Stomach (tissue), 9 donors: ENCODE data around the gene TGM4. TPM values are rescaled to one million over a fixed set of nuclear protein-coding genes. Genes with fewer than 3 reads are reported as not detected.
A peak's percentile ranks its signal among the peaks of the same experiment; 100 is the strongest.

Experiments used
- DNase-seq, 2 donors: peaks; one replicate each; pipeline versions ENCODE4 v3.0.0 to v3.0.0-alpha.2; 2013 to 2019
- H3K27ac ChIP-seq, 5 donors: fragments of 200-600 bp in 4 of 5; sonication (generic) in 4 of 5; one replicate each; pipeline ENCODE4 v1.5.1; 2013 to 2019; ENCODE audit warnings: mild to moderate bottlenecking in 1 of 5, moderate library complexity in 1 of 5
- H3K27me3 ChIP-seq, 3 donors: fragments of 200-600 bp; sonication (generic); one replicate each; pipeline ENCODE4 v1.5.1; 2017 to 2019; ENCODE audit warnings: mixed run types in 1 of 3
- H3K36me3 ChIP-seq, 4 donors: fragments of 200-600 bp; sonication (generic); 1 replicate in 3 of 4; 2 replicates in 1 of 4; pipeline ENCODE4 v1.5.1; 2016 to 2019
- H3K4me1 ChIP-seq, 4 donors: fragments of 200-600 bp; sonication (generic); one replicate each; pipeline ENCODE4 v1.5.1; 2016 to 2019
- H3K4me3 ChIP-seq, 4 donors: fragments of 200-600 bp; sonication (generic) in 3 of 4; one replicate each; pipeline ENCODE4 v1.5.1; 2016 to 2019; ENCODE audit warnings: mild to moderate bottlenecking in 1 of 4
- H3K9me3 ChIP-seq, 4 donors: fragments of 200-600 bp; sonication (generic); one replicate each; pipeline ENCODE4 v1.5.1; 2016 to 2019
- CTCF ChIP-seq, 7 experiments: fragments of 450-650 bp in 4 of 7; fragments of 200-600 bp in 3 of 7; sonication (generic) in 3 of 7; IDR thresholded peaks; one replicate each; pipeline ENCODE4 v1.5.1; 2016 to 2019; ENCODE audit warnings: antibody characterized with exemption in 7 of 7, control low read depth in 2 of 7, mild to moderate bottlenecking in 1 of 7
- EP300 ChIP-seq: sonication (generic); formaldehyde crosslinking; IDR thresholded peaks from one replicate; pipeline ENCODE4 v1.6.1; 2017; ENCODE audit warnings: antibody characterized with exemption
- POLR2A ChIP-seq, 4 donors: fragments of 450-650 bp; IDR thresholded peaks; one replicate each; pipeline ENCODE4 v1.6.1; 2016; ENCODE audit warnings: antibody characterized with exemption in 4 of 4, control low read depth in 2 of 4, mild to moderate bottlenecking in 1 of 4, moderate library complexity in 1 of 4
- POLR2AphosphoS5 ChIP-seq, 3 donors: sonication (generic); formaldehyde crosslinking; IDR thresholded peaks; one replicate each; pipeline ENCODE4 v1.6.1; 2016; ENCODE audit warnings: antibody characterized with exemption in 3 of 3
- WGBS, 5 donors: extraction: QIAGEN DNeasy Blood & Tissue Kit in 3 of 5; methylation state at CpG; one replicate each; pipeline versions ENCODE4 v1.1.5 to v1.1.7; 2013 to 2018; 5-methylcytosine and 5-hydroxymethylcytosine counted together
- intact Hi-C: fragments of 100-400 bp; cut with DNase I; formaldehyde crosslinking; loops from one replicate; pipeline ENCODE4 v1.15.1; 2023; ENCODE audit warnings: low total_unique reads
- polyA plus RNA-seq, 3 donors: library from polyadenylated mRNA; stranded (reverse); fragments of 200-250 nt; gene quantifications; one replicate each; pipeline ENCODE4 v1.2.3, GENCODE V29; 2013
- total RNA-seq, 5 donors: library from RNA; depleted of rRNA; stranded (reverse); fragments of >200 nt; gene quantifications; one replicate each; pipeline versions ENCODE4 v1.1.0 to v1.2.3, GENCODE V29; 2014 to 2016
- donor health status: healthy with polysubstance abuse.
- donor health status: Bipolar disorder and iron deficiency.
- donor health status: healthy.

The TGM4 gene
- total and polyA plus RNA-seq, 8 donors: not detected

- Histone ChIP-seq H3K9me3 (no peaks in the 10 kb centered on the region), H3K4me3 (no peak overlapping the region)
- TF ChIP-seq POLR2AphosphoS5 (IDR thresholded peaks at IDR 0.05) (no peak), CTCF (IDR thresholded peaks at IDR 0.05) (no peak), POLR2A (IDR thresholded peaks at IDR 0.05) (no peak), EP300 (no peak)
These were observed 86.1 kb downstream of the TGM4 start for GRCh38 chr3:44960387-44961026.

GRCh38 chr3:44961888-44962287 is 87.5 kb downstream of the TGM4 start:
- Histone ChIP-seq H3K27me3 (no peaks in the 10 kb centered on the region), H3K4me3 (no peak overlapping the region), H3K27ac (no peak overlapping the region), H3K36me3 (peaks cover 7 to 26% (median 22%) of the 10 kb centered on the region in 4 donors), H3K4me1 (peaks cover 5 to 58% (median 7%) of the 10 kb centered on the region in 4 donors), H3K9me3 (no peaks in the 10 kb centered on the region)
- DNase-seq: no peak
- WGBS, 5 donors: 90 to 96% (median 92%) methylated on average over 3 of the region's 3 CpGs
- no peak for TF ChIP-seq POLR2A (IDR thresholded peaks at IDR 0.05)
- TF ChIP-seq CTCF (IDR thresholded peaks at IDR 0.05): no peak
- no peak for TF ChIP-seq POLR2AphosphoS5 (IDR thresholded peaks at IDR 0.05)
- no peak for TF ChIP-seq EP300
- intact Hi-C loops: no loop called here

More at GRCh38 chr3:44960387-44961026, 86.1 kb downstream of the TGM4 start:
- intact Hi-C loops: no loop called here
- WGBS, 5 donors: 94 to 99% (median 98%) methylated on average over 3 of the region's 3 CpGs
- Histone ChIP-seq H3K4me1 (peaks cover 5 to 62% (median 13%) of the 10 kb centered on the region in 4 donors), H3K27ac (no peak overlapping the region), H3K27me3 (no peaks in the 10 kb centered on the region), H3K36me3 (peaks cover 7 to 34% (median 29%) of the 10 kb centered on the region in 4 donors)
- no peak for DNase-seq

GRCh38 chr3:44962621-44963393 is 88.4 kb downstream of the TGM4 start:
- TF ChIP-seq EP300: no peak
- no peak for TF ChIP-seq POLR2A (IDR thresholded peaks at IDR 0.05)
- no peak for TF ChIP-seq CTCF (IDR thresholded peaks at IDR 0.05)
- no peak for TF ChIP-seq POLR2AphosphoS5 (IDR thresholded peaks at IDR 0.05)

GRCh38 chr3:44963571-44964325 is 89.3 kb downstream of the TGM4 start:
- intact Hi-C loops: no loop called here
- no peak overlapping the region for H3K4me3 ChIP-seq
- DNase-seq: no peak
- peaks cover 5 to 77% (median 12%) of the 10 kb centered on the region in 4 donors for H3K4me1 ChIP-seq
- TF ChIP-seq CTCF (IDR thresholded peaks at IDR 0.05): no peak
- TF ChIP-seq POLR2A (IDR thresholded peaks at IDR 0.05): no peak
- 63 to 71% (median 68%) methylated on average over 4 of the region's 4 CpGs for WGBS, 5 donors
- H3K27me3 ChIP-seq: no peaks in the 10 kb centered on the region
- no peaks in the 10 kb centered on the region for H3K9me3 ChIP-seq
- H3K27ac ChIP-seq: peak overlapping the region; percentile 12 to 76 (median 51)
- H3K36me3 ChIP-seq: peaks cover 3 to 7% (median 5%) of the 10 kb centered on the region in 4 donors

More at GRCh38 chr3:44962621-44963393, 88.4 kb downstream of the TGM4 start:
- intact Hi-C loops: no loop called here
- Histone ChIP-seq H3K4me3 (no peak overlapping the region), H3K9me3 (no peaks in the 10 kb centered on the region), H3K27ac (peak overlapping the region in 2 of 5 donors; percentile 51 to 76), H3K36me3 (peaks cover 7 to 17% (median 15%) of the 10 kb centered on the region in 4 donors), H3K4me1 (peaks cover 5 to 68% (median 7%) of the 10 kb centered on the region in 4 donors), H3K27me3 (no peaks in the 10 kb centered on the region)
- DNase-seq: no peak
- WGBS, 5 donors: 85 to 90% (median 87%) methylated on average over 6 of the region's 6 CpGs
